HCT116 (cell line): ENCODE results near the gene TGM2.

Source experiments
- CBX3 ChIP-seq: IDR thresholded peaks from 2 replicates; pipeline ENCODE4 v1.6.1; 2012; ENCODE audit warnings: low read depth
- EGR1 ChIP-seq: IDR thresholded peaks from 2 replicates; pipeline ENCODE4 v1.6.1; 2012; ENCODE audit warnings: low read depth
- EZH2 ChIP-seq: fragments of 200-600 bp; sonication (generic); IDR thresholded peaks from 2 replicates; pipeline ENCODE4 v1.6.1; 2017; ENCODE audit warnings: antibody characterized with exemption, mixed run types
- EZH2phosphoT487 ChIP-seq: fragments of 200-600 bp; IDR thresholded peaks from 2 replicates; pipeline ENCODE4 v1.6.1; 2018; ENCODE audit warnings: antibody characterized with exemption, borderline replicate concordance
- JUND ChIP-seq: IDR thresholded peaks from 2 replicates; pipeline ENCODE4 v1.6.1; 2012
- POLR2A ChIP-seq: IDR thresholded peaks from 2 replicates; pipeline ENCODE4 v1.7.0; 2011; ENCODE audit warnings: borderline replicate concordance; ENCODE audit not compliant: insufficient read depth, insufficient read length; ENCODE audit errors: extremely low read depth
- POLR2AphosphoS5 ChIP-seq: IDR thresholded peaks from 2 replicates; pipeline ENCODE4 v1.6.1; 2011; ENCODE audit warnings: mild to moderate bottlenecking, low read depth, low read length, moderate library complexity
- RAD21 ChIP-seq: IDR thresholded peaks from 2 replicates; pipeline ENCODE4 v1.6.1; 2012; ENCODE audit warnings: low read depth, mild to moderate bottlenecking
- REST ChIP-seq: IDR thresholded peaks from 2 replicates; pipeline ENCODE4 v1.6.1; 2012; ENCODE audit warnings: low read depth
- SRF ChIP-seq: IDR thresholded peaks from 2 replicates; pipeline ENCODE4 v1.6.1; 2012; ENCODE audit warnings: low read depth
- TCF7L2 ChIP-seq: IDR thresholded peaks from 2 replicates; pipeline ENCODE4 v1.7.0; 2011; ENCODE audit warnings: borderline replicate concordance, inconsistent platforms; ENCODE audit not compliant: insufficient read depth, insufficient read length; ENCODE audit errors: extremely low read depth
- ZFX ChIP-seq: fragments of 450-650 bp; IDR thresholded peaks from 2 replicates; pipeline ENCODE4 v1.6.1; 2017
- TF ChIP-seq, protein P1 (sequence below), 3 experiments: fragments of 200-600 bp in 1 of 3; sonication (generic) in 1 of 3; IDR thresholded peaks in 2 of 3; conservative IDR thresholded peaks in 1 of 3; 2 replicates each; pipeline ENCODE4 v1.5.1; 2012 to 2017; ENCODE audit warnings: low read depth in 2 of 3, low read length in 2 of 3, antibody characterized with exemption in 1 of 3, borderline replicate concordance in 1 of 3, control low read depth in 1 of 3, mild to moderate bottlenecking in 1 of 3, mixed read lengths in 1 of 3, mixed run types in 1 of 3, moderate library complexity in 1 of 3; ENCODE audit not compliant: insufficient read depth in 1 of 3

GRCh38 chr20:38123021-38123587 is 42.0 kb downstream of the TGM2 start:
- TF ChIP-seq EZH2 (no peak), CBX3 (no peak), TCF7L2 (no peak), JUND (no peak), POLR2A (no peak), POLR2AphosphoS5 (no peak), EGR1 (no peak), RAD21 (no peak), SRF (no peak), EZH2phosphoT487 (no peak), ZFX (no peak), REST (no peak)
- TF ChIP-seq, protein P1, sequence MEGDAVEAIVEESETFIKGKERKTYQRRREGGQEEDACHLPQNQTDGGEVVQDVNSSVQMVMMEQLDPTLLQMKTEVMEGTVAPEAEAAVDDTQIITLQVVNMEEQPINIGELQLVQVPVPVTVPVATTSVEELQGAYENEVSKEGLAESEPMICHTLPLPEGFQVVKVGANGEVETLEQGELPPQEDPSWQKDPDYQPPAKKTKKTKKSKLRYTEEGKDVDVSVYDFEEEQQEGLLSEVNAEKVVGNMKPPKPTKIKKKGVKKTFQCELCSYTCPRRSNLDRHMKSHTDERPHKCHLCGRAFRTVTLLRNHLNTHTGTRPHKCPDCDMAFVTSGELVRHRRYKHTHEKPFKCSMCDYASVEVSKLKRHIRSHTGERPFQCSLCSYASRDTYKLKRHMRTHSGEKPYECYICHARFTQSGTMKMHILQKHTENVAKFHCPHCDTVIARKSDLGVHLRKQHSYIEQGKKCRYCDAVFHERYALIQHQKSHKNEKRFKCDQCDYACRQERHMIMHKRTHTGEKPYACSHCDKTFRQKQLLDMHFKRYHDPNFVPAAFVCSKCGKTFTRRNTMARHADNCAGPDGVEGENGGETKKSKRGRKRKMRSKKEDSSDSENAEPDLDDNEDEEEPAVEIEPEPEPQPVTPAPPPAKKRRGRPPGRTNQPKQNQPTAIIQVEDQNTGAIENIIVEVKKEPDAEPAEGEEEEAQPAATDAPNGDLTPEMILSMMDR (IDR thresholded peaks at IDR 0.05 in 2 of 3, conservative IDR thresholded peaks at IDR 0.05 in 1 of 3; ENCODE audit: borderline replicate concordance in 1 of 3, insufficient read depth in 1 of 3, low read depth in 2 of 3, low read length in 2 of 3) = no peak
